OCI-LY7 (cell line): ENCODE results near the gene DPY19L3.

Source experiments
- EZH2phosphoT487 ChIP-seq: fragments of 200-600 bp; sonication (generic); IDR thresholded peaks from 2 replicates; pipeline ENCODE4 v1.6.1; 2018; ENCODE audit warnings: low read depth, borderline replicate concordance, mild to moderate bottlenecking, mixed run types, antibody characterized with exemption, low read length, moderate library complexity, mixed read lengths
- TF ChIP-seq, protein P1 (sequence below): fragments of 200-600 bp; sonication (generic); conservative IDR thresholded peaks from 2 replicates; pipeline ENCODE4 v1.5.1; 2014; ENCODE audit warnings: mild to moderate bottlenecking, antibody characterized with exemption, low read length, moderate library complexity, mixed read lengths

DNA sequence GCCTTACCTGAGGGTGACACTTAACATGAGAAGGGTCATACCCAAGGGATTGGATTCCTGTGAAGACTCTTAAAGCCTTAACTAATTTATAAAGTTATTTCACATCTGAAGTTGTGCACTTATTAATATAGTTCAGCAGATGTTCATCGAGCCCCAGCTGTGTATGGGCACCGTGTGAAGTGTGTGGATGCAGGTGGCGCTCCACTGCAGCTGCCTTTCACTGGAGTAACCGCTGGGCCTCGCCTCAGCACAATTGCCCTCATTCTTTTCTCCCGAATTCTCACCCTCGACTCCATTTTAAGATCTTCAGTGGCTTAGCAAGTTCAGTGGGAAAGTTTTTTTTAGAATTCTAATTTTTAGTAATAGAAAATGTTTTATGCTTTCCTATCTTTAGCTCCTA, 66.2 kb downstream of the DPY19L3 start:
- no peak for TF ChIP-seq EZH2phosphoT487
- TF ChIP-seq, protein P1, sequence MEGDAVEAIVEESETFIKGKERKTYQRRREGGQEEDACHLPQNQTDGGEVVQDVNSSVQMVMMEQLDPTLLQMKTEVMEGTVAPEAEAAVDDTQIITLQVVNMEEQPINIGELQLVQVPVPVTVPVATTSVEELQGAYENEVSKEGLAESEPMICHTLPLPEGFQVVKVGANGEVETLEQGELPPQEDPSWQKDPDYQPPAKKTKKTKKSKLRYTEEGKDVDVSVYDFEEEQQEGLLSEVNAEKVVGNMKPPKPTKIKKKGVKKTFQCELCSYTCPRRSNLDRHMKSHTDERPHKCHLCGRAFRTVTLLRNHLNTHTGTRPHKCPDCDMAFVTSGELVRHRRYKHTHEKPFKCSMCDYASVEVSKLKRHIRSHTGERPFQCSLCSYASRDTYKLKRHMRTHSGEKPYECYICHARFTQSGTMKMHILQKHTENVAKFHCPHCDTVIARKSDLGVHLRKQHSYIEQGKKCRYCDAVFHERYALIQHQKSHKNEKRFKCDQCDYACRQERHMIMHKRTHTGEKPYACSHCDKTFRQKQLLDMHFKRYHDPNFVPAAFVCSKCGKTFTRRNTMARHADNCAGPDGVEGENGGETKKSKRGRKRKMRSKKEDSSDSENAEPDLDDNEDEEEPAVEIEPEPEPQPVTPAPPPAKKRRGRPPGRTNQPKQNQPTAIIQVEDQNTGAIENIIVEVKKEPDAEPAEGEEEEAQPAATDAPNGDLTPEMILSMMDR, result no peak
